Measurements from ENCODE around the gene RXRB.

The RXRB gene

GRCh38 chr6:33195304-33196165 lies 4.9 kb downstream of the RXRB start:
- no peak for DNase-seq (ENCODE audit: low read depth)

- DNase-seq (ENCODE audit: low read depth) = no peak
These were observed 6.0 kb downstream of the RXRB start for GRCh38 chr6:33194431-33194979.

- DNase-seq (ENCODE audit: low read depth) = no peak
These were observed 6.8 kb downstream of the RXRB start for GRCh38 chr6:33193619-33194018.

- no peak for DNase-seq (ENCODE audit: low read depth)
These were observed 7.5 kb downstream of the RXRB start for GRCh38 chr6:33192671-33193602.

- DNase-seq (ENCODE audit: low read depth) = no peak
These were observed 8.3 kb downstream of the RXRB start, which contains the start of gene COL11A2 for GRCh38 chr6:33192105-33192646. Gene COL11A2 (minus strand): TSS chr6:33192467. CDS start chr6:33192240, 227 bp downstream.

GRCh38 chr6:33191383-33192104 lies 8.9 kb downstream of the RXRB start:
- no peak for DNase-seq (ENCODE audit: low read depth)

- DNase-seq (ENCODE audit: low read depth) = no peak
These were observed 9.9 kb downstream of the RXRB start for GRCh38 chr6:33190504-33191107.

GRCh38 chr6:33189625-33190448 lies 10.6 kb downstream of the RXRB start:
- DNase-seq (ENCODE audit: low read depth) = no peak

- DNase-seq (ENCODE audit: low read depth) = no peak
These were observed 11.3 kb downstream of the RXRB start for GRCh38 chr6:33189164-33189563.

GRCh38 chr6:33187809-33188208 lies 12.7 kb downstream of the RXRB start:
- DNase-seq (ENCODE audit: low read depth) = no peak

GRCh38 chr6:33185654-33186187 lies 14.7 kb downstream of the RXRB start:
- no peak for DNase-seq (ENCODE audit: low read depth)

- DNase-seq (ENCODE audit: low read depth) = no peak
These were observed 15.3 kb downstream of the RXRB start for GRCh38 chr6:33185190-33185589.

GRCh38 chr6:33183071-33183683 lies 17.3 kb downstream of the RXRB start:
- no peak for DNase-seq (ENCODE audit: low read depth)

- DNase-seq (ENCODE audit: low read depth) = no peak
These were observed 19.3 kb downstream of the RXRB start for GRCh38 chr6:33181141-33181540.

- no peak for DNase-seq (ENCODE audit: low read depth)
These were observed 21.6 kb downstream of the RXRB start for GRCh38 chr6:33178755-33179475.

- no peak for DNase-seq (ENCODE audit: low read depth)
These were observed 22.7 kb downstream of the RXRB start for GRCh38 chr6:33177552-33178446.

GRCh38 chr6:33176906-33177305 lies 23.6 kb downstream of the RXRB start:
- DNase-seq (ENCODE audit: low read depth) = no peak
